Hindlimb muscle (tissue), 1 donor: ENCODE measurements around the gene DBN1. TPM values are rescaled to one million over a fixed set of nuclear protein-coding genes. Genes with fewer than 3 reads are reported as not detected.

Source experiments
- DNase-seq: peaks from one replicate; pipeline ENCODE4 v3.0.0-alpha.2; 2013
- polyA plus RNA-seq: library from polyadenylated mRNA; unstranded; fragments of 120-200 nt; gene quantifications from one replicate; pipeline ENCODE4 v1.2.1, GENCODE V29; 2013; ENCODE audit not compliant: insufficient read length

The DBN1 gene
- polyA plus RNA-seq, 1 donor: 280 TPM

- no peak for DNase-seq
Measured at GRCh38 chr5:177443144-177443983, 30.1 kb downstream of the DBN1 start.

DNA sequence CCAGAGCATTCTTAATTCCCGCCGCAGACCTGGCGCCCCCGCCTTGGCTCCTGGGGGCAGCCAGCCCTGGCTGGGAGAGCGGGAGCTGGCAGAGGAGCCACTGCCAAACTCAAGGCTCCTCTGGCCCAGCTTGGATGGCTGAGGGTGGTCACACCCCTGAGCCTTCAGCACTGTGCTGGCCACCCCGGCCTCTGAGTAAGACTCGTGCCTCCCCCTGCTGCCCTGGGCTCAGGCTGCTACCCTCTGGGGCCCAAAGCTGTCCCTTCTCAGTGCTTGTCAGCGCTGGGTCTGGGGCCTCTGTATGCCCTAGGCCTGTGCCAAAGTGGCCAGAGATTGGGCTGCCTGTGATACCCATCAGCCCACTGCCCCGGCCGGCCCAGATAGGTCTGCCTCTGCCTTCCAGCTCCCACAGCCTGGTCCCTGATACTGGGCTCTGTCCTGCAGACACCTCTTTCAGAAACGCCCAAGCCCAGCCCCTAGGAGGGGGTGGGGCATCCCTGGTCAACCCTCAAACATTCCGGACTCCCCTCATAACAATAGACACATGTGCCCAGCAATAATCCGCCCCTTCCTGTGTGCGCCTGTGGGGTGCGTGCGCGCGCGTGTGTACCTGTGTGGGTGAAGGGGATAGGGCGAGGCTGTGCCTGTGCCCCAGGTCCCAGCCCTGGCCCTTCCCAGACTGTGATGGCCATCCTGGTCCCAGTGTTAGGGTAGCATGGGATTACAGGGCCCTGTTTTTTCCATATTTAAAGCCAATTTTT is 31.2 kb downstream of the DBN1 start:
- DNase-seq: no peak

GRCh38 chr5:177440990-177441780 is 32.2 kb downstream of the DBN1 start:
- DNase-seq: no peak

DNA sequence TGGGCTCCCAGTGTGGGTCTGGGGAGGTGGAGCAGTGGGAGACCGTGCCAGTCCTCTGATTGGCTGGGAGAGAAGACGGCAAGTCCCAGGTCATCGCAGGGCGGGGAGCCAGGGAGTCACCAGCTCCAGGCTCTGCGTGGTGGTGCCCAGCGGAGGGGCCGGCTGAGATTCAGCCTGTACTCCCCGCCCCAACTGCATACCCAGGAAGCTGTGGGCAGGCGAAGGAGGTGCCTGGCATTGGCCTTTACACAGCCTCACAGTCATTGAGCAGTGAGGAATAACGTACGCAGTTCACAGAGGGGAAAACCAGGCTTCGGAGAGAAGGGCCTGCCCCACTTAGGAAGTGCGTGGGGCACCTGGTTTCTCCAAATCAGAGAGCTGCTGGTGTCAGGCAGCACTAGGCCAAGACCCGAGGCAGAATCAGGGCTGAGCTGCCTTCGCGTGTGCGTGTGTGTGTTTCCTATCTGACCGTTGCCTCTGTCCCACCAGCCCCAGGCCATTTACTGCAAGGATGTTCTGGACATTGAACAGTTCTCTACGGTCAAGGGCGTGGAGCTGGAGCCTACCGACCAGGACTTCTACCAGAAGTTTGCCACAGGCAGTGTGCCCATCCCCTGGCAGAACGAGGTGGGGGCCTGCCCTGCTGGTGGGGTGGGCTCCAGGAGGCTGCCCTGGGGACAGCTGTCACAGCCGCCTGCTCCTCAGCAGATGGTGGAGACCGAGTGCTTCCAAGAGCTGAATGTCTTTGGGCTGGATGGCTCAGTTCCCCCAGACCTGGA is 33.0 kb downstream of the DBN1 start:
- DNase-seq: no peak

DNA sequence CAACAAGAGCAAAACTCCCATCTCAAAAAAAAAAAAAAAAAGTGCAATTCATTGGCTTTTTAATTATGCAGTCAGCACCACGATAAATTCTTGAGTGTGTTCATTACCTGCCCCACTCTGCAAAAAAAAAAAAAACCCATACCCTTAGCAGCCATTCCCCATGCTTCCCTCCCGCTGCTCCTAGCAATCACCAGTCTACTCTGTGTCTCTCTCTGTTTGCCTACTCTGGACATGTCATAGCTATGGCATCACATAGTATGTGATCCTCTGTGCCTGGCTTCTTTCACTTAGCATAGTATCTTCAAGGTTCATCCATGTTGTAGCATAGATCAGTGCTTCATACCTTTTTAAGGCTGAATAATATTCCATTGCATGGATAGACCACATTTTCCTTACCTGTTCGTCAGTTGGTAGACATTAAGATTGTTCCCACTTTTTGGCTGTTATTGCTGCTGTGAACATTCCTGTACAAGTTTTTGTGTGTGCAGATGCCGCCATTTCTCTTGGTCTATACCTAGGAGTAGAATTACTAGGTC is 33.8 kb downstream of the DBN1 start:
- no peak for DNase-seq

GRCh38 chr5:177438468-177438867 is 35.0 kb downstream of the DBN1 start:
- no peak for DNase-seq

GRCh38 chr5:177437623-177438022 is 35.8 kb downstream of the DBN1 start:
- DNase-seq: no peak

GRCh38 chr5:177435847-177436536 is 37.4 kb downstream of the DBN1 start:
- no peak for DNase-seq

DNA sequence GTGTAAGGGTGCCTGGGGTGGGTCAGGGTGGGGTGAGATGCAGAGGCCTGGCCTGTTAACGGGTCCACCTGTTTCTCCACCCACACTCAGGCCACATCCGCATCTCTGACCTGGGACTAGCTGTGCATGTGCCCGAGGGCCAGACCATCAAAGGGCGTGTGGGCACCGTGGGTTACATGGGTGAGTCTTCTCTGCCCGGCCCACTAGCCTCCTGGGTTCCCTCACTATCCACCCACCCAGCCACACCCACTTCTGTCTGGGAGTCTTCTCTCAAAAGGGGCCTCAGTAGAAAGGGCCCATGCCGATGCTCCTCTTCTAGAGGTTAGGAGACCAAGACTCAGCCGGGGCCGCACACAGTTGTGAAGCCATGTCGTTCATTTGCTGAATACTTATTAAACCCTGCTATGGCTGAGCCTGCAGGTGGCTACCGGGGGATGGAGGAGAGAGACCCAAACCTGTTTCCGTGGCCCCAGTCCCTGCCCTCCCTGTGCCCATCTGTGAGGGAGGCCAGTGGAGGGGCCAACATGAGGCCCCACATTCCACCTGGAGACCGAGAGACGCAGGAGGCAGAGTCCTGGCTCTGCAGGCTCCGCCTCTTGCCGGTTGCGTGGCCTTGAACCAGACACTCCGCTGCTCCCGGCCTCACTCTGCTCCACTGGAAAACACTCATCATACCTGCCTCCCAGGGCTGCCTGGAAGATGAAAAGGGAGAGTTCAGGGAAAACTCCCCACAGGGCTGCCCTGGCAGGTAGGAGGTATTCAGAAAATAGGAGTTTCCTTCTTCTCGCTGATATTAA is 38.3 kb downstream of the DBN1 start:
- DNase-seq: no peak

DNA sequence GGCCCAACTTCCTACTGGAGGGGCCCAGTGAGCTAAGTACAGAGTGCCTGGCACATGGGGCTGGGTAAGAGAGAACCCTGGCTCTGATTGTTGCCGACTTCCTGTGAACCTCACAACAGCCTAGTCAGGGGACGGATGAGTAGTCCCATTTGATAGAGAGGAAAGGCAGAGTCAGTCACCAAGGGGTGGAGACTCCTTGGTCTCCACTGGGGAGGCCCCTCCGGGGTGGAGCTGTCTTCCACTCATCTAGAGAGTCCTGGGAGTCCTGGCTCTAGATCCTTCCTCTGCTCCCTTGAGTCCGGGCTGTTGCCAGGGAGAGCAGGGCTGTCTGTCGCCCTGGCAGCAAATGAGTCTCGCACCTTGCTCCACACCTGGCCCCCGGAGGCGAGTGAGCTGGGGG is 39.0 kb downstream of the DBN1 start:
- DNase-seq: no peak

GRCh38 chr5:177433658-177434217 is 39.7 kb downstream of the DBN1 start:
- DNase-seq: no peak

- DNase-seq: no peak
Measured at GRCh38 chr5:177432839-177433657, 40.4 kb downstream of the DBN1 start.

- no peak for DNase-seq
Measured at GRCh38 chr5:177432143-177432838, 41.1 kb downstream of the DBN1 start.

DNA sequence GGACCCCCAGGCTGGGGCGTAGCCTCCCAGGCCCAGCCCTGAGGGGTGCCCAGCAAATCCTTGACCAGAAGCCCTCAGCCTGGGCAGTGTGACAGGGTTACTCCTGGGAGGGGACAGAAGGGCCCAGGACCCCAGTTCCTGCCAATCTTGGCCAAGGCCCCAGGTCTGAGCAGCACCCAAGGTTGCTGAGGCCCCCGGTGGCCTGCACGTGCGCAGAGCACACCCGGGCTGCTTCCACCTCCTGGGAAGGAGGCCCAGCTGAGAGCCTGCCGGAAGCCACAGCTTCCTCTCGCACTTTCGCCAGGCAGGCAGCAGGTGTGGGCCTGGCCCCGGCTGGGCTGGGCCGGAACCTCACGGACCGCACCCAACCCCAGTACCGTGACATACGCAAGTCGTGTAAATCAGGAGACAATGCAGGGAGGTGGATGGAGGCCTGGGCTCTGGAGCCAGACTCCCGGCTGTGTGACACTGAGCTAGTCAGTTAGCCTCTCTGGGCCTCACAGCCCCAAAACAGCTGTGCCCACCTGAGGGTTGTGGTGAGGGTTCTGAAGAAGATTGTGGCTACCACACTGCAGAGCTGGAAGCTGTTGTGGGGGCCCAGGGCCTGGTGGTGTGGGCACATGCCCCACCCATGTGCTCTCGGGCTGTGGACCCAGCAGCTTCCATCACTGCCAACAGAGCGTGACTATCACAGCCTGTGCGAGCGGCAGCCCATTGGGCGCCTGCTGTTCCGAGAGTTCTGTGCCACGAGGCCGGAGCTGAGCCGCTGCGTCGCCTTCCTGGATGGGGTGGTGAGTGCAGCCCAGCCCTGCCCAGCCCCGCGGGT is 41.9 kb downstream of the DBN1 start:
- DNase-seq: no peak

- DNase-seq: no peak
Measured at GRCh38 chr5:177430972-177431316, 42.5 kb downstream of the DBN1 start.

DNA sequence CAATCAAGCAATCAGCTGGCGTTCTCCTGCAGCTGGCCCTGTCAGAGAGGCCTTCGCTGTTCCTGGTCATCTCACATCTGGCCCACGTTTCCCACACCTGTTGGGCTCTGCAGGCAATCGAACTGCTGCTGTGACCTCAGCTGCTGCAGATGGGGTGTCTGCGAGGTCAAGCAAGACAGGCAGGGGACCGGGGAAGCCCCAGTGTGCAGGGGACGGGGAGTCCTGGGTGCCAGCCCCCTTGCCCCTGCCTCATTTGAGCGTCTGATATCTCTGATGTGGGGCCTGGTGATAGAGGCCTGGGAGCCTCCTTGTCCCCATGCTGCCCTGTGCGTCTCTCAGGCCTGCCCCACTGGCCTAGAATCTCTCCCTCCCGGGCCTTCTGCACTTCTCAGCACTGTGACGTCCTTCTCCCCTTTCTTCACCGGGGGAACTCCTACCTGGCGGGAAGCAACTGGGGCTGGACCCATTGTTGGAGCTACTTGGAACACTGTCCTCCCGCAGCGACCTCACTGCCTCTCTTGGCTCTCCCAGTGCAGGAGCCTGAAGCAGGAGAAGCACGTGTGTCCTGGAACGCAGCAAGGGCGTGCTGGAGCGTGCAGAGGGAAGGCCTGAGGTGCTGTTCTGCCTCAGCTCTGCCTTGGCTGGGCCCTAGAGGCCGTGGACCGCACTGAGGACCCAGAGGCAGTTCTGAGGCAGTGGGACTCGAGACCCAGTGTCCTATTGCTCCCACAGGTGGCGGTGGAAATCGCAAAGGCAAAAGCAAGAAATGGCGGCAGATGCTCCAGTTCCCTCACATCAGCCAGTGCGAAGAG is 43.1 kb downstream of the DBN1 start:
- DNase-seq: no peak
